Measurements from ENCODE around the gene MYG1.
A peak's percentile ranks its signal among the peaks of the same experiment; 100 is the strongest.
"Not testable (repeated sequence)": the region's sequence is repeated elsewhere in the genome, so short reads cannot be mapped to it uniquely, and the experiment has no call there.

MYG1 gene

DNA sequence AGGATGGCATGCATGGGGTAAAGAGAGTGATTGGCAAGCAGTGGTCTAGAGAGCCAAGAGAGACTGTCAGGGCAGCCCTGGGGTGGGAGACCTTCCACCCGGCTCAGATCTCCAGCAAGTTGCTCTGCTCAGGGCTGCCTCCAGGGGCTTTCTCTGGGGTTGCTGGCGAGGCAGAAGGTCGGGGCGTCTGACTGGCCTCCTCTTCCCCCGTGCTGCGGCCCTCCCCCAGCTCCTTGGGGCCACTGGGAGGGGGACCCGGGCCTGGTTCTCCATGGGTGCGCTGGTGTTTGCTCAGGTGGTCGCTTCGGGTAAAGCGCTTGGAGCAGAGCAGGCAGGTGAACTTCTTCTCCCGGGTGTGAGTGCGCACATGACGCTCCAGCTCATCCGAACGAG is 28.5 kb downstream of the MYG1 start:
- DNase-seq (ENCODE audit: low spot score) = no peak

DNA sequence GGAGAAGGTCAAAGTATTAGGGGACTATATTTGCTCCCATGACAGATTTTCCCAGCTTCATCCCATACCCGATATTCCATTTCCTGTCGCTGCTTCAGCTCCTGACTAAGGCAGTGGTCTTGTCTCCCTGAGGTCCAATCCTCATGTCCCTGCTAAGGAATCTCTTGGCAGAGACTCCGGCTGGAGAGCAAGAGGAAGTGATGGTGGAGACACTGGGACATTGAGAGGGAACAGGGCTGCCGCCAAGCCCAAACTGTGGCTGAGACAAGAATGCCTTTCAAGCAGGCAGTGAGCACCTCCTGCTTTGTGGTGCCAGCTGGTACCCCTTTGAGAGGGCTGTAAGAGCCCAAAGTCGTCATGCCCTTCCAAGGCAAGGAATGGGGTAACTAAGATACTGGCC is 31.2 kb downstream of the MYG1 start:
- no peak for DNase-seq (ENCODE audit: low spot score)

DNA sequence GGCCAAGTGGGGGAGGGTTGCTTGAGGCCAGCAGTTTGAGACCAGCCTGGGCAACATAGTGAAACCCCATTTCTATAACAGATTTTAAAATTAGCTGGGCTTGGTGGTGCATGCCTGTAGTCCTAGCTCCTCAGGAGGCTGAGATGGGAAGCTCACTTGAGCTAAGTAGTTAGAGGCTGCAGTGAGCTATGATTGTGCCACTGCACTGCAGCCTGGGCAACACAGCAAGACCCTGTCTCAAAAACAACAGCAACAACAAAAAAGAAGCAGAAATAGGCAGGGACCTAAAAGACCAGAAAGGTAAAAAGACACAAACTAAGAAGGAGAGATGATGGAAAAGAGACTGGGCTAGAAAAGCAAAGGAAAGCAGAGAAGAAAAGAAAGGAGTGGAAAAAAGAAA is 32.8 kb downstream of the MYG1 start:
- not testable (repeated sequence) for DNase-seq (ENCODE audit: low spot score)

DNA sequence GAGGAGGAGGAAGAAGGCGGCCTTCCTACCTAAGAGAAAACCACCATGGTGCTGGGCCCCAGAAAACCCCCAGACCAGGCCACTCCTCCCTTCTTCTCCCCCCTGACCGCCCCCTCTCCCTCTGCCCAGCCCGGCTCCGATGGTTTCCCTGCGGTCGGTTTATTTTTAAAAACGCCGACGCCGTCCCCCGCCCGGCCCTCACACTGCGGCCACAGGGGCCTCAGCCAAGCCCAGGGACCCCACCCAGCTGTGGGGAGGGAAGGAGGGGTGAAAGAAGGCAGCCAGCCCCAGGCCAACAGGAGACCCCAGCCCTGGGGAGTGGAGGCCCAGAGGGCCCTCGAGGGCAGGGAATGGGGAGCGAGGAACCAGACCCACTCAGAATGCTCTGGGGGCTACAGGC is 33.2 kb downstream of the MYG1 start:
- DNase-seq (ENCODE audit: low spot score) = no peak

DNA sequence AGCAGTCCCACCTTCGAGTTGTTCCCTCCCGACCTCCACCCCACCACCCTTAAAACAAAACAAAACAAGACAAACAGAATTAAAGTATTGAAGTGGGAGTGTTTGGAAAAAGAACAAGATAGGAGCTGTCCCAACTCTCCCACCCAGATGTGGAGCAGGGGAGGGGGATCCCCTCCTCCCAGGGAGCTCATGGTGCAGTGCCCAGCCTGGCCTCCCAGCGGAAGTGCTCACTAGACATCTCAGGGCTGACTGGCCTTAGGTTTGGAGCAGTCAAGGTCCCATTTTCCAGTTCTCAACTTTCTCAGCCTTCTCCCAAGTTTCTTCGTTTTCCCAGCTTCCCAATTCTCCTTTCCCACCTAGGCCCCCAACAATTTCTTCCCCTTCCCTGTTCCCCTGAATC is 33.8 kb downstream of the MYG1 start:
- DNase-seq (ENCODE audit: low spot score) = no peak

DNA sequence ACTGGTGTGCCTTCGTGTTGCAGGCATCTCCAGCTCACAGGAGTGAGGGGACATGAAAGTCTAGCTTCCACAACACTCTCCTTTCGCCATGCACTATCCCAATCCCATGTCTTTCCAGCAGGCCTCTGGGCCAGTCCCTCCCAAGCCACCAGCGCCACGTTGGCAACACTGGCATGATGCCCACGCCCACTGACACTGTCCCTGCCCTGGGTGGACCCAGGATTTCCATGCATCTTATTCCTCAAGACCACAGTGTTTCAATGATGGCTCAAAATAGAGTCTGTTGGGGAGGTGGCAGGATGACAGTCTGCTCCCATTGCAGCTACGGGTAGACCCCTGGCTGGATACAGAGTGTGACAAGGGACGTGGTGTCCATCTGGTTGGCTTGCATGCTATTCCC is 34.4 kb downstream of the MYG1 start:
- no peak for DNase-seq (ENCODE audit: low spot score)

DNA sequence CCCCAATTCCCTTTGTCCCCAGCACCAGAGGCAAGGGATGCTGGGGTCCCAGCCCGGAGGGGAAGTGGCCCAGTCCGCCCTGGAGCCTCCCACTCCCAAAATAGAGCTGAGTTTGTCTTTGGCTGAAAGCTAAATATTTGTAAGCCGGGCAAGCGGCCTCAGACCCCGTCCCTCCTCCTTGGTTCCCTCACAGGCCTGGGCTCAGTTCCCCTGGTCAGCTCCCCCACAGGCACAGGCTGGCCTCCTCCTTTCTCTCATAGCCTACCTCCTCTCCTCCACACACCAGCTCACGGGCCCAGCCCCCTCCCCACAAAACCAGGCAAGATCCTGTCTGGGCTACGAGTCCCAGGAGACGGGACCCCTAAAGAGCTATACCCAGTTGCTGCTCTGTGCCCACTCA is 35.3 kb downstream of the MYG1 start:
- no peak for DNase-seq (ENCODE audit: low spot score)

DNA sequence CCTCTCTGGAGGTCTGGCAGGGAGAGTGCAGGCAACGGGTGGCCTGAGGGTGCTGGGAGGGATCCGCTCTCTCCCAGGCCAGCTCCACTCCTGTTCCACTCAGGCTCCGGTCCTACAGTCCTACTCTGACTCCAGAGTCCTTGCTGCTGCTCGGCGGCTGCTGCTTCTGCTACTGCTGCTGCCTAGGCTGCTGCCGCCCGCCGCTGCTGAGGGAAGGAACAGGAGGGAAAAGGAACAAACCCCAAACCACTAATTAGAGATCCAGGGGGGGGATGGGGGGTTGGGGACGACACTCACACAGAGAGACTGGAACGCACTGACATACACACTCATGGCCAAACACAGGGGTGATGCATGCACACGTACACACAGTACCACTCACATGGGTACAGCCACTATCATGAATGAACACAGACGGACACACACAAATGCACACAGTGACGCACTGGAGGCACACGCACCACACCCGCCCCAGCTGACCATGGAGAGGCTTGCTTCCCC is 36.7 kb downstream of the MYG1 start, which contains the start of gene SP7:
TSS of gene SP7 (minus strand) at position 174 of the 501 bp plus-strand sequence. CDS start 708 bp downstream, outside the sequence.
- DNase-seq (ENCODE audit: low spot score) = no peak

DNA sequence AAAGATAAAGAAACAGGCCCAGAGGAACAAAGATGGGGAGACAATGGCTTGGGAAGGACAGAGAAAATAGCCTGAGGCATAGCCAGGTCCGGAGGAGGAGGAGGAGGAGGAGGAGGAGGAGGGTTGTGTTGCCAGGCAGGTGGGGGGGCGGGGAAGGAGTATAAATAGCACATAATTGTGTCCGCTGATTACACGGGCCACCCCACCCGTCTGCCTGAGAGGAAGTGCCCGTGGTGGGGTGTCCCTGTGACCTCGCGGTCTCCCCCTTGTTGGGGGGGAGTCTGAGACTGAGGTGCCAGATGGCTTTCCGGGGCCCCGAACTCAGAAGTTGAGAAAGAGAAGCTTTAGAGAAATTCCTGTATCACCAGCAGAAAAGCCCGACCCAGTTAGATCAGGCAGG is 38.5 kb downstream of the MYG1 start:
- DNase-seq (ENCODE audit: low spot score) = no peak

DNA sequence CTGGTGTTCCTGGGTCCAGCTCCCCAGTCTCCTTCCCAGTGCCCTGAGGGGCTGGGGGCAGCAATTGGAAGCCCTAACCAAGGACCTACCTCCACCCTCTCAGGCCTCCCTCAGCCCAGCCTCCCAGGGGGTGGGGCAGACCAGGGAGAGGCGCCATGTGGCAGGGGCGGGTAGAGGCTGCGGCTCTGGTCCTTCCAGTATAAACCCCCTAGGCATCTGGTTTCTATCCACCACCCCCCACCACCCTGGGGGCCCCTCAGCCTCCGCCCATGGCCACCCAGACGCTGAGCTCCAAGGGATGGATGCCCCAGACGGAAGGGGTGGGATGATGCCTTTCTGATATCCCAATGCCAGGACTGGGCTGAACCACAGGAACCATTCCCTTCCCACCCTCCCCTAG is 39.4 kb downstream of the MYG1 start:
- no peak for DNase-seq (ENCODE audit: low spot score)

DNA sequence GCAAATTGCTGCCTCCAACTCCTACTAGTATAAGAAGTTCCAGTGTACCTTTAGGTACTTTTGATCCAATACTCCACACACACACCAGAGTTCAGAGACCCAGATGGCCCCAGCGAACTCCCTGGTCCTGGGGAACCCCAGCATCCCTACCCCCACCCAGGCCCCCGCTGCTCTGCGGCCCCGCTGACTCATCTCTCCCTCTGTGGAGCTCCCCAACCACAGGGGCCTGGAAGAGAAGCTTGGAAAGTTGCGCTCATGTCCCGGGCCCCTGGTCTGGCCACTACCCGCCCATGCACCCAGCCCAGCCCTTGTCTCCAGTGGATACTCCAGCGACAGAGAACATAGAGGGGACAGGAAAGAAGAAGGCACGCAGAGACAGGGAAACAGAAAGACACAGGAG is 40.9 kb downstream of the MYG1 start:
- no peak for DNase-seq (ENCODE audit: low spot score)

DNA sequence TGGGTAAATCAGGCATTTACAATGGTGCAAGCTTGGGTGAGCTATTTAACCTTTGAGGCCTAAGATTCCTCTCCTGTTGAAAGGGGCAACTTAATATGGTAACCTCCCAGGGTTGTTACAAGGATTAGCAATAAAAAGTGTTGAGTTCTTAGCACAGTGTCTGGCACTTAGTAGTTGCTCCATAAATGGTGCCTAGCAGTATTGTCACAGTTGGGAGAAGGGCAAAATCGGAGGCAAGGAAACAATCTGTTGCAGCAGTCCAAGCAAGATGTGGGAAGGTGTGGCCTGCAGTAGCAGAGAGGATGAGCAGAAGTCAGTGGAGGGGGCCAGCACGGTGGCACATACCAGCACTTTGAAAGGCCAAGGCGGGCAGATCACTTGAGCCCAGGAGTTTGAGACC is 44.0 kb downstream of the MYG1 start:
- DNase-seq (ENCODE audit: low spot score) = no peak

DNA sequence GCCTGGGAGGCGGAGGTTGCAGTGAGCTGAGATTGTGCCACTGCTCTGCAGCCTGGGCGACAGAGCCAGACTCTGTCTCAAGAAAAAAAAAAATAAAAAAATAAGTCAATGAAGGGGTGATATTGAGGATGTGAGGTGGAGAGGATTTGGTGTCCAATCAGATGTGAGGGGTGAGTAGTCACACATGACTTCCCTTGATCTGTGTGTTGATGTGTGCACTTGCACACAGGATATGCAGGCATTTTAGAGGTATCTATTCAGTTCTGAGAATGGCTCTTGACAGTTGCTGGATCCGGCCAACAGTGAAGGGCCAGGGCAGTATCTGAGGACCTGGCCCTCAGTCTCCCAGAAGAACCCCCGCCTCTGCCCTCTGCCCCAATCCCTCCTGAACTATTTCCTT is 44.5 kb downstream of the MYG1 start:
- DNase-seq (ENCODE audit: low spot score) = no peak

DNA sequence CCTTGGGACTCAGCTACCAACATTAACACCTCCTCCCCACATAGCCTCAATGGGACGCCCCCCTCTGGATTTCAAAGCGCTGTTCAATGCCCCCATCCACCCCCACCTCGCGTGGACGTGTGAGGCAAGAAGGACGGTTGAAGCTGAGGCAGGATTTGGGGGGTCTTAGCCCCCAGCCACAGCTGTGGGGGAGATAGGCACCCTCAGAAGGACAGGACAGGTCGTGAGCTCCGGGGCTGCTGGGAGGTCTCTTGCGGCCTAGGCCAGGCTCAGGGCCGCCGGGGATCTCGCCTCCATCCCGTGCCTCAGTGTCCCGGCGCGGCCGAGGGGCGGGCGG is 45.0 kb downstream of the MYG1 start:
- DNase-seq (ENCODE audit: low spot score) = no peak

DNA sequence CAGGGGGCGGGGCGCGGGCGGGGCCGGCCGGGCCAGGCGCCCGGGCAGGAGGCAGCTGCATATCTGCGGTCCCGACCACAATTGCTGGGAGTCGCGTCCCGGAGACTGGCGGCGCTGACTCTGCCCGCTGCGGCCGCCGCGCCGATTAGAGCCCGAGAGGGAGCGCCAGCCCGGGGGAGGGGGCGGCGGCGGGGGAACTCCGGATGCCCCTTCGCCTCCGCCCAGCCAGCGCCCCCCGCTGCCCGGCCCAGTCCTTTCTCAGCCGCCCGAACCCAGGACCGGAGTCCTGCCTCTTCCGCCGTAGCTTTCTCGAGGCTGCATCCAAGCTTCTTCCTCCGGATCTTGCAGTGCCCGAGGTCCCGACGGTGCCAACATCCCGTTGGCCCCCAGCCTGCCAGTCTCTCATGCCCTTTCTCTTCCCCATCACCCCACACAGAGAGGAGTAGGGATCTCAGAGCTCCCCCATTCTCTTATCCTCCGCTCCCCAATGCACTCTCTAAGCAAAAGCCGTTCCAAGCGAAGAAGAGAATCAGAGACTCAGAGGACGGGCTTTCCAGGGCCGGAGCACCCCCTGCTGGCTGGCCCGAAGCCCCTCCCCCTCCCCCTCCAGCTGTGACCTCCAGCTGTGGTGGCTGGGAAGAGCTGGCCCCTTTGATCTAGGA is 45.5 kb downstream of the MYG1 start:
- peak; percentile 90 for DNase-seq (ENCODE audit: low spot score)

DNA sequence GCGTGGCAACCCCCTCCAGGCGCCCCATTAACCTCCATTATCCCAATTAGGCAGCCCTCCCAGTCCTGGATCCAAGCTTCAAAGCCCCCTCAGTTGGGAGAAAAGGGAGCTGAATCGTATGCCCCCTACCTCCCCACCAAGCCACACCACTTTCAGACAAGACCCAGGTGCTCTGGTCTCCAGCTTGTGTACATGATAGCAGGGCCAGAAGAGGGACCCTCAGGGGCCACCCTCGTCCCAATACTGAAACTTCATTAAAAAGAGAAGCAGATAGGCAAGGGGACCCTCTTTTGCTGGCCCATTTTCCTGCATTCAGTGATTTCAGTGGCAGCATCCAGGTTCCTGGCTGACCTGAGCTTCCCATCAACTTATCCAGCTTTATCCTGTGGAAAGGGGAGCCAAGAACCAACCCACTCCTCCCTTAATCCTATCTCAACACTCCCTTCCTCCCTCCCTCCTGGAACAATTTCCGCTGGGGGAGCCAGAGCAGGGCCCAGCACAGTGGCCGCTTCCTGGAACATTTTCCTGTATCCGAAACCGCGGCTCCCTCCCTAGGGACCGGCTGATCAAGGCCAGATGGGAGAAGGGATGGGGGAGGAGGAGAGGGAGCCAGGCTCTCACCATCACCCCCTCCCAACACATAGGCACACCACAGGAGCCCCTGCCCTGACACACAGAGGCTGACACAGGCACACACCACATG is 46.1 kb downstream of the MYG1 start:
- DNase-seq (ENCODE audit: low spot score) = no peak

DNA sequence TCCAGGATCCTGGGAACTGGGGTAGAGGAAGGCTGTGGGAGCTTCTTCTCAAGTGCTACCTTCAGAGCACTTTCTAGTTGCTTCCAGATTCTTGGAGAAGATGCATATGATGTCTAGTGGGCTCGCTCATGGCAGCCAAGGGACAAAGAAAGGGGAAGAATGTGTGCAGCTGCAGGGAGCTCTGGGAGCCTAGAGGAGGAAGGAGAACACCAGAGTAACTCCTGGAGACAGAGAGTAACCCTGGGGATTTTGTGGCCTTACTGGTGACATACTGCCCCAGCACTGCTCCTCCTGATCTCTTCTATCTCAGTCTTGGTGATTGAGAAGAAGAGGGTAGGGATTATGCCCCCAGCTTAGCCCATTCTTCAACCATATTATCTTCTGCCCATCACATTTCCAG is 47.0 kb downstream of the MYG1 start:
- no peak for DNase-seq (ENCODE audit: low spot score)

DNA sequence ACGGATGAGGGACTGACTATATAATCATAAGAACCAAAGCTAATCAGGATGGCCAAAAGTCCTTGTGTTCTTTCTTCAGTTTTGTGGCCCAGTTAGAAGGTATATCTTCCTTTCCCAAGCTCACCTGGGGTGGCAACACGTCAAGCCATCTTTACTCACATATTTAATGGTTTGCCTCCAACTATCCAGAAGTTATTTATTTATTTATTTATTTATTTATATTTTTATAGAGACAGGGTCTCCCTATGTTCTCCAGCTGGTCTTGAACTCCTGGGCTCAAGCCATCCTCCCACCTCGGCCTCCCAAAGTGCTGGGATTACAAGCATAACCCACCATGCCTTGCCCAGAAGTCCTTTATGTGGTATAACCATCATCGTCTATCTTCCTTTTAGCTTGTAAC is 48.4 kb downstream of the MYG1 start:
- DNase-seq (ENCODE audit: low spot score) = no peak

DNA sequence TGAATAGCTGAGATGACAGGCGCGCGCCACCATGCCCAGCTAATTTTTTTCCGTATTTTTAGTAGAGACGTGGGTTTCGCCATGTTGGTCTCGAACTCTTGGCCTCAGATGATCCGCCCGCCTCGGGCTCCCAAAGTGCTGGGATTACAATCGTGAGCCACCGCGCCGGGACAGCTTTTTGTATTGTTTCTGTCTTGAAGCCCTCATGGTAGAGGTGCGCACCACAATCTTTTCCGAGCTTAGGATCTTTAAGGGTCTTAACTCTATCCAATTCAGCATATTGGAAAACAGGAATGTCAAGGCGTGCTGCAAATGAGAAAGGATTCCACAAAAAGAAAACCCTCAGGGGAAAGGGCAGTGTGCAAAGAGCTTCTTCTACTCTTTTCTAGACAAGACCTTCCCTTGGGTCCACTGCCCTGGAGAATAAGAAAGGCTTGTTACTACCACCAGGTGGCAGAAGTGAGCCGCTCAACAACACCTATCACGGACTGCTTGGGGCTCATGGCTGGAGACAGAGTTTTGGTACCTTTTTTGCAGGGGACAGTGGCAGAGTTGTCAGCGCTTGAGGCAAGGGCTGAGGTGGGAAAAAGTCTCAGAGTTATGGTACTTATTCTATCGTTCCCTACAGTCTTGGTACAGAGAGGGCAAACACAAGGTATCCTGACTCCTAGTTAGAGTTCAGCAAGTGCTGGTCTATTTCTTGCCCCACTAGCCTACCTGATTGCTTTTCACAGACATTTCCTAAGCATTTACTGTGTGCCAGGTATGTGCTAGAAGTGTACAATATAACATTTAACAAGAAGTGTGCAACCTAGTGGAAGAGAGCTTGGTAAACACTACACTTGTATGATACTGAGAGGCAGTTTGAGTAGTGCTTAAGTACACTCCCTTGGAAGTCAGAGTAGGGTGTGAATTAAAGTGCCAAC is 53.1 kb downstream of the MYG1 start:
- peak; percentile 84 for DNase-seq (ENCODE audit: low spot score)

DNA sequence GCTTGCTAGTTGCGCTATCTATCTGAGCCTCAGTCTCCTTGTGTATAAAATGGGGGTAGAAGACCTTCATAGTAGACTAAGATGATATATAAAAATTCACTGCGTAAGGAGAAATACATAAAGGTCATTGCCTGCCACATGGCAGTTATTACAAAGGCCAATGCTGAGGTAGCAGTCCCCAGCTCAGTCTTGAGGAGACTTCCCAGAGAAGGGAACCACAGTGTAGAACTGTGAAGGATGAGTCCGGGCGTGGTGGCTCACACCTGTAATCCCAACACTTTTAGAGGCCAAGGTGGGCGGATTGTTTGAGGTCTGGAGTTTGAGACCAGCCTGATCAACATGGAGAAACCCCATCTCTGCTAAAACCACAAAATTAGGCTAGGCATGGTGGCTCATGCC is 53.8 kb downstream of the MYG1 start:
- no peak for DNase-seq (ENCODE audit: low spot score)

DNA sequence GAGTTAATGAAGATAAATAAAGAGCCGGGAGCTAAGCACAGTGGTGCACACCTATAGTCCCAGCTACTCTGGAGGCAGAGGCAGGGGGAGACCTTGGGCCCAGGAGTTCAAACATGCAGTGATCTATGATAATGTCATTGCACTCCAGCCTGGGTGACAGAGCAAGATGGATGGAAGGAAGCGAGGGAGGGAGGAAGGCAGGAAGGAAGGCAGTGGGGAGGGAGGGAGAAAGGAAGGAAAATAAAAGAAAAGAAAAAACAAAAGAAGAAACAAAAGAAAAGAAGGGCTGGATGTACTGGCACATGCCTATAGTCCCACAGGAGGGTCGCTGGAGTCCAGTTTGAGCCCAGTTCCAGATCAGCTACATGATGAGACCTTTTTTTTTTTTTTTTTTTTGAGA is 55.6 kb downstream of the MYG1 start:
- no peak for DNase-seq (ENCODE audit: low spot score)
